GM13976 (cell line): ENCODE data around the gene ACE2.
"Not testable (repeated sequence)": the region's sequence is repeated elsewhere in the genome, so short reads cannot be mapped to it uniquely, and the experiment has no call there.

Experiments used
- DNase-seq: peaks from one replicate; pipeline ENCODE4 v3.0.0; 2012; ENCODE audit warnings: low spot score
- CTCF ChIP-seq: IDR thresholded peaks from 2 replicates; pipeline ENCODE4 v1.5.1; 2012; ENCODE audit warnings: borderline replicate concordance, mild to moderate bottlenecking; ENCODE audit not compliant: insufficient read depth; ENCODE audit errors: extremely low read depth, missing control alignments, control extremely low read depth
- in situ Hi-C: fragments of 300-500 bp; cut with MboI; formaldehyde crosslinking; loops from one replicate; pipeline ENCODE4 v1.12.0; 2022; ENCODE audit warnings: low sequenced_read_pairs, mixed read lengths, inconsistent platforms; ENCODE audit not compliant: unreplicated experiment

Gene ACE2

DNA sequence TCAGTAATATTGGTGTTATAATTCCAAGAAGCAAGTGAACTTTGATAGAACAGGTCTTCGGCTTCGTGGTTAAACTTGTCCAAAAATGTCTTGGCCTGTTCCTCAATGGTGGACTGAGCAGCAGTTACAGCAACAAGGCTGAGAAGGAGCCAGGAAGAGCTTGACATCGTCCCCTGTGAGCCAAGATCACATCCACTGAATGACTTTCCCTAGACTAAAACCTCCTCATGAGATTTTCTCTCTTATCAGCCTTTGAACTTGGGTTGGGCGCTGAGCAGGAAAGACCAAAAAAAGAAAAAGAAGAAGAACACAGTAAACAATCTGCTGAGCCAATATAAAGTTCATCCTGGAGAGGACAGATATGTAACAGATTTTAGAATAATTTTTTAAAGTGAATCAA, at the start of gene ACE2:
Gene ACE2, minus strand, starts transcription at position 216 of the 400 bp plus-strand sequence. Its CDS starts 49 bp downstream, at position 167.
- TF ChIP-seq CTCF, result no peak
- in situ Hi-C loops, result no loop called here
- DNase-seq, result no peak

- in situ Hi-C loops, DNase-seq: not testable (repeated sequence)
Measured at GRCh38 chrX:15647510-15647909, 46.8 kb upstream of the ACE2 start.

GRCh38 chrX:15646543-15646942, 45.8 kb upstream of the ACE2 start:
- no peak for TF ChIP-seq CTCF
- in situ Hi-C loops, result no loop called here
- no peak for DNase-seq

DNA sequence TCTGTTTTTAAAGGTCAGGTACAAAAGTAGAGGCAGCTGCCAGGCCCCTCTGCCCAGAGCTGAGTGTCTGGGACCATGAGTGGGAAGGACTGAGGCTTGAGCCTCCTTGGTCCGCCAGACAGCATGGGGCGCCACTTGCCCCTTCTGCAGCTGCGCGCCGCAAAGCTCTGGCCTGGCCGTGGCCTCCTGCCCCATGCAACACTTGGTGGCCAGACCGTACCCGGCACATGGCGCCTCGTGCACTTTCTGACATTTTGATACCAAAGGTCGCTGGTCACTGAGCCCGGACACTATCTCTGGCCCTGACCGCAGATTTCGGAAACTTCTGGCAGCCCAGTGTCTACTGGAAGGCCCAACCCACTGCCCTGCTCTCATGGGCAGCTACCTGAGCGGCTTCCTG, 45.3 kb upstream of the ACE2 start:
- in situ Hi-C loops, result no loop called here
- no peak for DNase-seq
- TF ChIP-seq CTCF, result no peak

GRCh38 chrX:15645266-15645665, 44.5 kb upstream of the ACE2 start:
- in situ Hi-C loops, result no loop called here
- no peak for DNase-seq
- TF ChIP-seq CTCF, result no peak

DNA sequence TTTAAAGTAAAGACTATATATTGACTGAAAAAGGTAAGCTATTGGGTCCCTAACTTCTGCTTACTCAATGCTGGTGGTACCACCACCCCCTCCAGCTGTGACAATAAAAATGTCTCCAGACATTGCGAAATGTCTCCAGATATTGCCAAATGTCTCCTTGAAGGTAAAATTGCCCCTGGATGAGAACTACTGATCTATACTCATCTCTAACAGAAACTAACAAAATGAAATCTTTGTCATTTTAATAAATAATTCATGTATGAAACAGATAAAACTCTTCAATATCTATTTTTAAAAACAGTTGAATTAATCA, 43.8 kb upstream of the ACE2 start:
- TF ChIP-seq CTCF, result no peak
- in situ Hi-C loops, result no loop called here
- DNase-seq, result no peak

- in situ Hi-C loops, result no loop called here
- no peak for TF ChIP-seq CTCF
- no peak for DNase-seq
Measured at GRCh38 chrX:15643786-15644559, 43.2 kb upstream of the ACE2 start.
